H9 (cell line): ENCODE measurements around the gene MT1X. TPM values are rescaled to one million over a fixed set of nuclear protein-coding genes. Genes with fewer than 3 reads are reported as not detected.

Source experiments
- DNase-seq: peaks from one replicate; pipeline ENCODE4 v3.0.0-alpha.2; 2017
- H2AFZ ChIP-seq: one replicate; pipeline ENCODE4 v1.6.1; 2013; ENCODE audit warnings: mild to moderate bottlenecking, low read length, control low read depth, moderate library complexity
- H2AK5ac ChIP-seq: 2 replicates; pipeline ENCODE4 v1.6.1; 2013; ENCODE audit warnings: low read length, control low read depth, mixed read lengths; ENCODE audit not compliant: insufficient read length
- H2BK120ac ChIP-seq: one replicate; pipeline ENCODE4 v1.6.1; 2013; ENCODE audit warnings: low read depth, mild to moderate bottlenecking, low read length, control low read depth, inconsistent platforms; ENCODE audit not compliant: poor library complexity, severe bottlenecking
- H2BK12ac ChIP-seq: 2 replicates; pipeline ENCODE4 v1.6.1; 2013; ENCODE audit warnings: low read length, control low read depth, mixed read lengths, low read depth; ENCODE audit not compliant: insufficient read length
- H2BK15ac ChIP-seq: 2 replicates; pipeline ENCODE4 v1.6.1; 2013; ENCODE audit warnings: low read depth, low read length, control low read depth
- H2BK20ac ChIP-seq: one replicate; pipeline ENCODE4 v1.6.1; 2013; ENCODE audit warnings: low read depth, mild to moderate bottlenecking, low read length, control low read depth, inconsistent platforms; ENCODE audit not compliant: poor library complexity, severe bottlenecking
- H2BK5ac ChIP-seq: 2 replicates; pipeline ENCODE4 v1.6.1; 2013; ENCODE audit warnings: low read length, control low read depth, mixed read lengths; ENCODE audit not compliant: insufficient read length
- H3K14ac ChIP-seq: 2 replicates; pipeline ENCODE4 v1.6.1; 2013; ENCODE audit warnings: low read length, control low read depth; ENCODE audit not compliant: insufficient read depth
- H3K18ac ChIP-seq: 2 replicates; pipeline ENCODE4 v1.6.1; 2013; ENCODE audit warnings: low read depth, mild to moderate bottlenecking, mixed read lengths, low read length, control low read depth; ENCODE audit not compliant: insufficient read length
- H3K23ac ChIP-seq: 2 replicates; pipeline ENCODE4 v1.6.1; 2013; ENCODE audit warnings: low read length, control low read depth, mixed read lengths, low read depth; ENCODE audit not compliant: insufficient read length
- H3K23me2 ChIP-seq: 2 replicates; pipeline ENCODE4 v1.6.1; 2013; ENCODE audit warnings: low read depth, mild to moderate bottlenecking, mixed read lengths, low read length, control low read depth; ENCODE audit not compliant: insufficient read length, poor library complexity, severe bottlenecking
- H3K27ac ChIP-seq: 2 replicates; pipeline ENCODE4 v1.5.1; 2013; ENCODE audit warnings: low read length, control low read depth, mixed read lengths, low read depth; ENCODE audit not compliant: insufficient read length
- H3K27me3 ChIP-seq: 2 replicates; pipeline ENCODE4 v1.6.1; 2013; ENCODE audit warnings: low read length, control low read depth, inconsistent platforms; ENCODE audit not compliant: insufficient read depth
- H3K4ac ChIP-seq: 2 replicates; pipeline ENCODE4 v1.6.1; 2013; ENCODE audit warnings: low read depth, mild to moderate bottlenecking, control low read depth, inconsistent platforms, low read length, moderate library complexity
- H3K4me1 ChIP-seq: 2 replicates; pipeline ENCODE4 v1.6.1; 2013; ENCODE audit warnings: low read length, control low read depth, inconsistent platforms; ENCODE audit not compliant: insufficient read depth
- H3K4me2 ChIP-seq: 2 replicates; pipeline ENCODE4 v1.6.1; 2013; ENCODE audit warnings: low read length, control low read depth, mixed read lengths; ENCODE audit not compliant: insufficient read length, insufficient read depth
- H3K56ac ChIP-seq: 2 replicates; pipeline ENCODE4 v1.6.1; 2013; ENCODE audit warnings: low read depth, mild to moderate bottlenecking, mixed read lengths, low read length, control low read depth; ENCODE audit not compliant: insufficient read length
- H3K79me1 ChIP-seq: 2 replicates; pipeline ENCODE4 v1.6.1; 2013; ENCODE audit warnings: low read depth, mild to moderate bottlenecking, moderate library complexity, low read length, control low read depth, inconsistent platforms; ENCODE audit not compliant: insufficient read depth, poor library complexity, severe bottlenecking
- H3K79me2 ChIP-seq: 2 replicates; pipeline ENCODE4 v1.6.1; 2013; ENCODE audit warnings: low read length, control low read depth, inconsistent platforms; ENCODE audit not compliant: insufficient read depth
- H3K9ac ChIP-seq: 2 replicates; pipeline ENCODE4 v1.6.1; 2013; ENCODE audit warnings: low read length, control low read depth, mixed read lengths; ENCODE audit not compliant: insufficient read length; ENCODE audit errors: extremely low read depth
- H3K9me3 ChIP-seq: one replicate; pipeline ENCODE4 v1.6.1; 2013; ENCODE audit warnings: low read depth, low read length, inconsistent platforms; ENCODE audit not compliant: control insufficient read depth
- H3T11ph ChIP-seq: one replicate; pipeline ENCODE4 v1.6.1; 2013; ENCODE audit warnings: mild to moderate bottlenecking, low read length, control low read depth, inconsistent platforms
- H4K20me1 ChIP-seq: one replicate; pipeline ENCODE4 v1.6.1; 2013; ENCODE audit not compliant: control insufficient read depth, insufficient read length, insufficient read depth
- H4K5ac ChIP-seq: 2 replicates; pipeline ENCODE4 v1.6.1; 2013; ENCODE audit warnings: low read depth, mild to moderate bottlenecking, mixed read lengths, low read length, control low read depth; ENCODE audit not compliant: insufficient read length
- H4K8ac ChIP-seq: replicated peaks from 2 replicates; pipeline ENCODE4 v1.6.1; 2013; ENCODE audit warnings: low read length, control low read depth, mixed read lengths, low read depth; ENCODE audit not compliant: insufficient read length
- H4K91ac ChIP-seq: 2 replicates; pipeline ENCODE4 v1.6.1; 2013; ENCODE audit warnings: low read depth, mild to moderate bottlenecking, moderate library complexity, mixed read lengths, low read length, control low read depth; ENCODE audit not compliant: insufficient read length
- H3K27ac Mint-ChIP-seq, 3 experiments: 2 replicates in 2 of 3; 3 replicates in 1 of 3; pipeline ENCODE4 v1.8.0; 2020 to 2021; ENCODE audit warnings: mixed read lengths in 3 of 3, mild to moderate bottlenecking in 1 of 3, moderate library complexity in 1 of 3
- H3K27me3 Mint-ChIP-seq: 2 replicates; pipeline ENCODE4 v1.8.0; 2021; ENCODE audit warnings: low read depth, mild to moderate bottlenecking, moderate library complexity, mixed read lengths
- H3K36me3 Mint-ChIP-seq, 3 experiments: 2 replicates in 2 of 3; 3 replicates in 1 of 3; pipeline ENCODE4 v1.8.0; 2020 to 2021; ENCODE audit warnings: low read depth in 3 of 3, mixed read lengths in 3 of 3; ENCODE audit not compliant: insufficient read depth in 1 of 3
- H3K4me1 Mint-ChIP-seq, 2 experiments: 2 replicates each; pipeline ENCODE4 v1.8.0; 2020; ENCODE audit warnings: mixed read lengths in 2 of 2
- H3K4me3 Mint-ChIP-seq, 2 experiments: 2 replicates in 1 of 2; 3 replicates in 1 of 2; pipeline ENCODE4 v1.8.0; 2020 to 2021; ENCODE audit warnings: mild to moderate bottlenecking in 2 of 2, mixed read lengths in 2 of 2, moderate library complexity in 1 of 2
- H3K9me3 Mint-ChIP-seq, 2 experiments: 2 replicates in 1 of 2; 3 replicates in 1 of 2; pipeline ENCODE4 v1.8.0; 2020; ENCODE audit warnings: mild to moderate bottlenecking in 2 of 2, mixed read lengths in 2 of 2, moderate library complexity in 1 of 2
- WGBS: extraction: QIAGEN DNeasy Blood & Tissue Kit; methylation state at CpG from one replicate; pipeline ENCODE4 v1.1.7; 2013; ENCODE audit warnings: missing lambda C conversion rate, low lambda C conversion rate, mixed read lengths; ENCODE audit not compliant: insufficient read length; ENCODE audit errors: extremely low coverage; 5-methylcytosine and 5-hydroxymethylcytosine counted together
- total RNA-seq: library from RNA; stranded (reverse); gene quantifications from 2 replicates; pipeline ENCODE4 v1.2.1, GENCODE V29; 2021
- TF ChIP-seq, protein P1 (sequence below): fragments of 200-600 bp; sonication (generic); conservative IDR thresholded peaks from 3 replicates; pipeline ENCODE4 v1.8.0; 2021; ENCODE audit warnings: antibody characterized with exemption, mild to moderate bottlenecking

Gene MT1X
- total RNA-seq, 1 experiment from 2014 or later, result 32.1 TPM

DNA sequence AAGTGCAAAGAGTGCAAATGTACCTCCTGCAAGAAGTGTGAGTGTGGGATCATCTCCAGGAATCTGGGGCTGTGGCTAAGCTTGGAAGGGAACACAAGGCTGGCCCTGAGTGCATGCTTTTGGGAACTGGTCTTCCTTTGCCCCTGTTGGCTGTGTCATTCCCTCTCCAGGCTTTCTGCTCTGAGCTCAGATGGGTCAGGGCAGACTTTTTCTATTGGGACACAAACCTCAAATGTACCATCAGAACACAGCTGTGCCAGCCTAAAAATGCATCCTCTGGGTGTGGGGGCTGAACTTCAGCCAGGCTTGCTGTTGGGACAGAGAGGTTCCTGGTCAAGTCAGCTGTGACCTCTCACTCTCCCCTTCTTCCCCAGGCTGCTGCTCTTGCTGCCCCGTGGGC, 29.7 kb upstream of the MT1X start:
- Histone ChIP-seq H3K9me3 (no peaks in the 10 kb centered on the region), H3K23ac (no peak overlapping the region), H4K5ac (no peak overlapping the region), H3K14ac (no peak overlapping the region), H3K27me3 (peaks cover 3% of the 10 kb centered on the region; the same call in 1 of the 2 replicates), H4K20me1 (no peaks in the 10 kb centered on the region), H2BK5ac (no peak overlapping the region), H3K56ac (no peak overlapping the region), H3K9ac (no peak overlapping the region), H3K23me2 (no peaks in the 10 kb centered on the region), H2BK20ac (no peak overlapping the region), H3T11ph (no peak overlapping the region), H3K27ac (no peak overlapping the region), H3K79me1 (no peaks in the 10 kb centered on the region), H4K91ac (no peak overlapping the region), H3K4me1 (no peaks in the 10 kb centered on the region), H4K8ac (no peak overlapping the region), H3K4ac (no peak overlapping the region), H3K18ac (no peak overlapping the region), H3K79me2 (no peaks in the 10 kb centered on the region), H2AFZ (no peak overlapping the region), H2BK12ac (no peak overlapping the region), H2BK120ac (no peak overlapping the region), H2AK5ac (no peak overlapping the region), H3K4me2 (no peak overlapping the region), H2BK15ac (no peak overlapping the region)
- no CpG with 5 or more reads among the region's 1 CpG for WGBS
- Mint-ChIP-seq H3K9me3 (no peaks in the 10 kb centered on the region), H3K4me3 (no peak overlapping the region), H3K4me1 (peaks cover 6 to 12% of the 10 kb centered on the region in 2 experiments), H3K27me3 (peaks cover 75% of the 10 kb centered on the region), H3K36me3 (no peaks in the 10 kb centered on the region), H3K27ac (no peak overlapping the region)
- DNase-seq, result no peak
- TF ChIP-seq, protein P1, sequence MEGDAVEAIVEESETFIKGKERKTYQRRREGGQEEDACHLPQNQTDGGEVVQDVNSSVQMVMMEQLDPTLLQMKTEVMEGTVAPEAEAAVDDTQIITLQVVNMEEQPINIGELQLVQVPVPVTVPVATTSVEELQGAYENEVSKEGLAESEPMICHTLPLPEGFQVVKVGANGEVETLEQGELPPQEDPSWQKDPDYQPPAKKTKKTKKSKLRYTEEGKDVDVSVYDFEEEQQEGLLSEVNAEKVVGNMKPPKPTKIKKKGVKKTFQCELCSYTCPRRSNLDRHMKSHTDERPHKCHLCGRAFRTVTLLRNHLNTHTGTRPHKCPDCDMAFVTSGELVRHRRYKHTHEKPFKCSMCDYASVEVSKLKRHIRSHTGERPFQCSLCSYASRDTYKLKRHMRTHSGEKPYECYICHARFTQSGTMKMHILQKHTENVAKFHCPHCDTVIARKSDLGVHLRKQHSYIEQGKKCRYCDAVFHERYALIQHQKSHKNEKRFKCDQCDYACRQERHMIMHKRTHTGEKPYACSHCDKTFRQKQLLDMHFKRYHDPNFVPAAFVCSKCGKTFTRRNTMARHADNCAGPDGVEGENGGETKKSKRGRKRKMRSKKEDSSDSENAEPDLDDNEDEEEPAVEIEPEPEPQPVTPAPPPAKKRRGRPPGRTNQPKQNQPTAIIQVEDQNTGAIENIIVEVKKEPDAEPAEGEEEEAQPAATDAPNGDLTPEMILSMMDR, result no peak
